IPS DF 4.7 (cell line): ENCODE data around the gene MAGEA8.
"Not testable (repeated sequence)": the region's sequence is repeated elsewhere in the genome, so short reads cannot be mapped to it uniquely, and the experiment has no call there.

Experiments
- DNase-seq: peaks from one replicate; pipeline ENCODE4 v3.0.0-alpha.2; 2013; ENCODE audit warnings: low spot score; ENCODE audit errors: extremely low read depth

The MAGEA8 gene, protein sequence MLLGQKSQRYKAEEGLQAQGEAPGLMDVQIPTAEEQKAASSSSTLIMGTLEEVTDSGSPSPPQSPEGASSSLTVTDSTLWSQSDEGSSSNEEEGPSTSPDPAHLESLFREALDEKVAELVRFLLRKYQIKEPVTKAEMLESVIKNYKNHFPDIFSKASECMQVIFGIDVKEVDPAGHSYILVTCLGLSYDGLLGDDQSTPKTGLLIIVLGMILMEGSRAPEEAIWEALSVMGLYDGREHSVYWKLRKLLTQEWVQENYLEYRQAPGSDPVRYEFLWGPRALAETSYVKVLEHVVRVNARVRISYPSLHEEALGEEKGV

DNA sequence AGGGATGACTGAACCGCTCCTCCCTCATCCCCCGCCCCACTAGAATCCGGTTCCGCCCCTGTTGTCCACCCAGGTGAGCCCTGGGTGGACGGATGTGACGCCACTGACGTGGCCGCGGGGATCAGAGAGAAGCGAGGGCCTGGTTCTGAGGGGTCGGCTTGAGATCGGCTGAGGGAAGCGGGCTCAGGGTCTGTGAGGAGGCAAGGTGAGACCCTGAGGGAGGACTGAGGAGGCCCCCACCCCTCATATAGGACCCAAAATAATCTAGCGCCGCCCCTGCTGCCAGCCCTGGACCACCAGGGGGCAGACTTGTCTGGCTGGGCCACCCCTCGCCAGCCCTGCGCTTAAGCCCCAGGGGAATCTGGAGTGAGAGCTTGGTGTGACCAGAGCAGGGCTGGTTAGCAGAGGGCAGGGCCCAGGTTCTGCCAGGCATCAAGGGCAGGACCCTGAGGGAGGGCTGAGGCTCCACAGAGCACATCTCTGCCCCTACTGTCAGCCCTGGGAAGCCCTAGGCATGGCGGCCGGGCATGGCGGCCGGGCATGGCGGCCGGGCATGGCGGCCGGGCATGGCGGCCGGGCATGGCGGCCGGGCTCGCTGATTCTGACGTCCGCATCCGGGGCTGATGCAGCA, at the start of gene MAGEA8:
Gene MAGEA8, plus strand, starts transcription at position 103 of the 631 bp plus-strand sequence. CDS start 3,090 bp downstream, outside the sequence.
- DNase-seq: no peak

DNA sequence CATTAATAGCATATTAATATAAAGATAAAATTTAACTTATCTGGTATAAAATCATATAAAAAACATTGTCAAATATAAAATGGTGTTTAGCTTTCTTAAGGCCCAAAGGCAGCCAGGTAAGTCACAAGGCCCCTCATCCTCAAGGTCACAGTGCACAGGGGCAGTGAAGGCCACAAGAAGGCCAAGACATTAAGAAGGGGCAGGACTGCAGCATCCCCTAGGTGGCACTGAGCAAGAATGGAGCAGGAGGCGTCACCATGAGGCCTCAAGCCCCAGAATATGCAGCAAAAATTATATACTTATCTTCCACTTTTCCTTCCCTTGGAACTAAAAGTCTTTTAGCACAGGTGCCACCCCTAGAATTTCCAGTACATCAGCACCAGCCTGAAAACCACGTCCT, 49.5 kb upstream of the MAGEA8 start:
- DNase-seq: no peak

DNA sequence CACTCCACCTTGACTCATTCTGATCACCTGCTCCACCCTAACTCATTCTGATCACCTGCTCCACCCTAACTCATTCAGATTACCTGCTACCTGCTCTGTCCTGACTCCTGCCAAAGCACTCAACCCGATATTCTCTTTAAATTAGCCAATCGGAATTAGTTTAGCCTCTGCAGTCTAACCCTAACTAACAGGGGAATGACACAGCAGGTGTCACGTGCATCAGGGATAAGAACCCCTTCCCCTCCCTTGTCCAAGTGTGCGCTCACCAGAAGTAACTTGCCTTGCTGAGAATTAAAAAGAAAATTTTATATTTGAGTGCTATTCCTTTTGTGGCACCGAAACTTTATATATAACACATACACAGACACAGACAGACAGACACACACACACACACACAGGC, 44.3 kb upstream of the MAGEA8 start:
- not testable (repeated sequence) for DNase-seq

DNA sequence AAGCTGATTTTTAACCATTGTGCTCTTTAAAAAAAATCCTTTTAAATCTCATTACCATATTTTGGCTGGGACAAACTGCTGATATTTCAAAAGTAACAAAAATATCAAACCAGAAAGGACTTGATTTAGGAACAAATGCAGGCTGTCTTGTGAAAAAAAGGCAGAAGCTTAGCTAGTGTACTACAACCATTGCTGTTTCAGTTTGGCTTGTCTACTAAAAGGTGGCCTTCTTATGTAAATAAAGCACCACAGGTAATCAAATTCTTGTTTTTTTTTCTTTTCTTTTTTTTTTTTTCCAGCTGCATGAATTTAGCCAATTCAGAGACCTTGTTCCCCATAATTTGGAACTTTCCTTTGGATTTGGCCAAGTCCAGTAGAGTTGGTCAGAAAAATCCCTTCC, 43.8 kb upstream of the MAGEA8 start:
- no peak for DNase-seq

DNA sequence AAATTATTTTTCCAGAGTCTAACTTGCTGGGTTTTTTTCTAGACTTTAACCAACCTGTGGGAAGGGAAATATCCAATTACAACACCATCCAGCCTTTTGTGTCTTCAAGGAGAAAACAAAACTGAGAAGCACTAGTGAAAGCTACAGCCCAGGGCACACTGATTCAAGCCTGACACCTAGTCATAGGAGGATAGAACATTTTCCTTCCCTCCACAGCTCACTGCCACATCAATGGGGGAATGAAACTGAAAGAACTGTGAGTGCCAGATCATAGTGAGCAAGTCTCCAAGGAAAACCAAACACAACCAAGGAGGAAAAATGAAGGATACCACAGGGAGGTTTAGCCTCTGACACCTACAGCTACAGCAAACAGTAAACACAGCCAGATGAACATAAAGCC, 43.3 kb upstream of the MAGEA8 start:
- DNase-seq: no peak

DNA sequence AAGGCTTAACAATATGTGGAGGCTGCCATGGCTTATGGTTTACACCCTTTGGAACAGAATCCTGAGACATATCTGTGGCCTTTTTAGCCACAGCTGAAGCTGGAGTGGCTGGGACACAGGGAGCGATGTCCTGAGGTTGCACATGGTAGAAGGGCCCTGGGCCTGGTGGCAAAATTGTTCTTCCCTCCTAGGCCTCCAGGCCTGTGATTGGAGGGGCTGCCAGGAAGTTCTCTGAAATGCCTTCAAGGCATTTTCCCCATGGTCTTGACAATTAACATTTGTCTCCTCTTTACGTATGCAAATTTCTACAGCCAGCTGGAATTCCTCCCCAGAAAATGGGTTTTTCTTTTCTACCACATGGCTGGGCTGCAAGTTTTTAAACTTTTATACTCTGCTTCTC, 39.1 kb upstream of the MAGEA8 start:
- no peak for DNase-seq

DNA sequence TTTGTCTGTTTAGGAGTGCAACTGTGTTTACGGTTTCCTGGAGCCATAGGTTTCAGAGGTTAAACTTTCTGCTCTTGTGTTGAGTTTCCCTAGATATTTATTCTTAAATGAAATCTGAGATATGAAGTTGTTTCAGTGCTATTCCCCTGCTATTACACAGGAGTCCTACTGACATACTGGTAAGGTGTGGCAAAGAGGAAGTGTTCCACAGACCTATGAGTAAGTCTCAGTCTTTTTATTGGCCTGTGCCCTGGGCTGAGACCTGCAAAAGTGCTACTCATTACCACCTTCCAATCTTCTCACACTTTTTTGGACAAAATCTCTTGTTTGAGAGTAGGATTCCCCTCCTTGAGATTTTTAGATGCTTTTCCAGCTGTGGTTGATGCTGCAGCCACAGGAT, 35.6 kb upstream of the MAGEA8 start:
- no peak for DNase-seq

DNA sequence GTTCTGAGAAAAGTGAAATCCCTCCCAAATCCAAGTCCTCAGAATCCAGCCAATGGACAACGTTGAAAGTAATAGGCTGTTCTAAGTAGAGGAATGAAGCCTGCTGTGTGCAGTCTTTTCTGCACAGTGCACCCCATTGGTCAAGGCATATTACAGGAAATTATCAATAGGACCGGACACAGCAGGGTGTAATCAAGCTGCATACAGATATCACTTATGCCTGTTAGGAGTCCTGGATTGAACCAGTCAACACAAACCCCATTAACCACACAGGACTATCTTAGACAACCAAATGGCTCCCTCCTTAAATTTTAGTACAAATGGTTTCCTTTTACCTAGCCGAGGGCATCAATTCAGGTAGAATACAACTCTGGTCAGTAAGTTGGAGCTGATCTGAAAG, 34.2 kb upstream of the MAGEA8 start:
- no peak for DNase-seq

DNA sequence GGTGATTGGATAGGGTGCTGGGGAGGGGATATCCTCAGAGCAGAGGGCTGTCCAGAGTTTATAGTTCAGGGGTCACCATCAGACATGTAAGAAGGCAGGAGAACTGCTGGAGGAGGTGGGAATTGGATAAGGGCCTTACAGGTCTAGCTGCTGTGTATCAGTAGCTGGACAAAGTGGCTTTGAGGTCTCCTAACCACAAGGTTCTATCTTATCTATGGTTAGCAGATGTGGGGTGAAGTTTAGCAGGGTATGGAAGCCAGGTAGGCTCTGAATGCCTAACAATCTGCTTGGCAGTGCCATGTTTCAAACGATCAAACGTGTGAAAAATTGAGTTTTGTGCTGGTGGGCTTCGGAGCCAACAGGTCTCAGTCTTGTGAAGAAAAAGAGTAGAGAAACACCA, 32.1 kb upstream of the MAGEA8 start:
- DNase-seq: no peak

DNA sequence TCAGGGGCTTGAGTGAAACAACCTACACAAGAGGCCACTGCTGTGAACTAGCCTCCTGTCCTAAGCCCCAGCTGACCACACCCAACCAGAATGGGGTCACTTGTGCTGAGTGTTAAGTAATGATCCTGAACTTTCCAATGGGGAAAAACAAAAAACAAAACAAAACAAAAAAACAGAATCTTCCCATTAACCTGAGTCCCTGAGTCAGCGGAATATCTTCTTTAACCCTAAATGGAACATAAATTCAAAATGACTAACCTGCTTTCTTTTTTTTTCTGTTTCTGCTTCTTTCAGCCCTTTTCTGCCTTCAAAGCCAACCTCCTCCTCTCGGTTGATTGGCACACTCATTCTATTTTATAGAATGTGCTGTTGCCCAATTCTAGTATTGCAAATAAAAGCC, 31.2 kb upstream of the MAGEA8 start:
- DNase-seq: no peak

DNA sequence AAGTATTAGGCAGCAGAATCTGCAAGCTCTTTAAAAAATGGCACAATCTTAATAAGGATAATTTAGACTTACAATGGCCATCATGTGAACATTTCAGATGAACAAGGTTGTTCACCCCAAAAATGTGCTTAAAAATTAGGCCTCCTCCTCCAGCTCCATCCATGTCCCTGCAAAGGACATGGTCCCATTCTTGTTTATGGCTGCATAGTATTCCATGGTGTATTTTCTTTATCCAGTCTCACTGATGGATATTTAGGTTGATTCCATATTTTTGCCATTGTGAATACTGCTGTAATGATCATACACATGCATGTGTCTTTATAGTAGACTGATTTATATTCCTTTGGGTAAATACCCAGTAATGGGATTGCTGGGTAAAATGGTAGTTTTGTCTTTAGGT, 29.1 kb upstream of the MAGEA8 start:
- DNase-seq: no peak

DNA sequence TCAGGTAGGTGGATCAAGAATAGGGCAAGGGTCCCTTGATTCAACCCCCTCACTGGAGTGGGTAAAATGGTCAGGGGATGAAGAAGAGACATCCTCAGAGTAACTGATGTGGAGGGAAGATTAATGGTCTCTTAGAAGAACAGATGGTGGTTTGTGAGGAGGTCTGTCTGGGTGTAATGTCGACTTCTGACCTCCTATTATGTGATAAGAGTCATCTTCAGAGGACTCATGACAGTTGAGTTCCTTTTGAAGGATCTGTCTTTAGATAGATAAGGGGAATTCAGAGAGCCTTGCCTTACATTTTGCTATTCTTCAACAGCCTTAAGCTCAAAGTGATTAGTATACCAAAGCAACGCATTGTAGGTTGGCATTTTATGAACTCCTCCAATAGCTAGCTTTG, 27.1 kb upstream of the MAGEA8 start:
- no peak for DNase-seq

DNA sequence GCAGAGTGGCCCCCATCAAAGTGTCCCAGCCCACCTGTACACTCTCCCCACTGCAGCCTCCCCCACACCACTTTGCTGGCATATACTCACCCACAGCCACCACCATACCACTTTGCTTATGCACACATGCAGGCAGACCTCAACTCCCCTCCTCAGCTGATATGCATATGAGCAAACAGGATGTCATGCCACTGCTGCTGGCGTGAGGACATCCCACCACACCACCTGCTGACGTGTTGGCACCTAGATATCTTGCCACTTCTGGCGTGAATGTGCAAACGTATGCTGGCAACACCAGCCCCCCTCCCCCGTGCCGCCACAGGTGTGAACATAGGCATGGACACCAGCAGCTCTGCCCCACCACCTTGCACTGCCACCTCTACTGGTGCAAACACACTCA, 22.4 kb upstream of the MAGEA8 start:
- DNase-seq: no peak

DNA sequence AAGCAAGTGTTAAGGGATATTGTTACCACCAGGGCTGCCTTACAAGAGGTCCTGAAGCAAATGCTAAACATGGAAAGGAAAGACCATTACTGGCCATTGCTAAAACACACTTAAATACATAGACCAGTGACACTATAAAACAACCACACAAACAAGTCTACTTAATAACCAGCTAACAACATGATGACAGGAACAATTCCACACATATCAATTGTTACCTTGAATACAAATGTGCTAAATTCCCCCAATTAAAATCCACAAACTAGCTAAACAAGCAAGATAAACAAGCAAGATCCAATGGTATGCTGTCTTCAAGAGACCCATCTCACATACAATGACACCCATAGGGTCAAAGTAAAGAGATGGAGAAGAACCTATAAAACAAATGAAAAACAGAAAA, 20.5 kb upstream of the MAGEA8 start:
- no peak for DNase-seq

DNA sequence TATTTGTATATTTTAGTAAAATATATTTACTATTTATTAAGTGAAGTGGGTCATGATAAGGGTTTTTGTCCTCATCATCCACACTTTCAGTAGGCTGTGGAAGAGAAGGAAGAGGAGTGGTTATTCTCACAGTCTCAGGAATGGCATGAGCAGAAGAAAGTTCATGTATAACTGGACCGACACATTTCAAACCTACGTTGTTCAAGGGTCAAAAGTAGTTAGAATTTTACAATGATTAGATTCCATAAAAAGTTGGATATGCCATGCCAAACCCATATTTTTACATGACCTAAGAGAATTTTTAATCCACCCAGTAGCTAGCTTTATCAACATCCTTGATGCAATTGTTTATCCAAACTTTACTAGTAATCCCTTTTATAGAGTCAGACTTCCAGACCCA, 15.6 kb upstream of the MAGEA8 start:
- DNase-seq: no peak

DNA sequence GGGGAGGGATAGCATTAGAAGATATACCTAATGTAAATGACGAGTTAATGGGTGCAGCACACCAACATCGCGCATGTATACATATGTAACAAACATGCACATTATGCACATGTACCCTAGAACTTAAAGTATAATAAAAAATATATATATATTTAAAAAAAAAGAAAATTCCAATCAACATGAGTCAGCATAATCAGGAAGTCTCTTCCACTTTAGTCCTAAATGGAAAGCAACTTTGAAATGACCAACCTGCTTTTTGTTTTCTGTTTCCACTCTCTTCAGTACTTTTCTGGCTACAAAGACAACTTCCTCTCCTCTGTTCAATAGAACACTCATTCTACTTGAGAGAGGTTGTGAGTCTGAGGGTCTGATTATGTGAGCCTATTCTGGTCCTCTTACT, 13.5 kb upstream of the MAGEA8 start:
- DNase-seq: no peak

DNA sequence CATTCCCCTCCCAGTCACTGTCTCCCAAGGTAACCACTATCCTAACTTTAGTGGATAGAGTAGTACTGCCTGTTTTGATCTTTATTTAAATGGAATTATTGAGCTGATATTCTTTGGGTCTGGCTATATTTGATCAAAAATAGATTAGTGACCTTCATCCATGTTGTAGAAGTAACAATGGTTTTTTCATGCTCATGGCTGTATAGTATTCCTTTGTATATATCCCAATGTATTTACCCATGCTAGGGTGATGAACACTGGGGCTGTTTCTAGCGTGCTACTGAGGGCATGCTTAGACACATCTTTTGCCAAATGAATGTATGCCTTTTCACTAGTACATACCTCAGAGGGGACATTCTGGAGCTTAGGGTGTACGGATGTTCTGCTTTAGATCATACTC, 10.1 kb upstream of the MAGEA8 start:
- no peak for DNase-seq

DNA sequence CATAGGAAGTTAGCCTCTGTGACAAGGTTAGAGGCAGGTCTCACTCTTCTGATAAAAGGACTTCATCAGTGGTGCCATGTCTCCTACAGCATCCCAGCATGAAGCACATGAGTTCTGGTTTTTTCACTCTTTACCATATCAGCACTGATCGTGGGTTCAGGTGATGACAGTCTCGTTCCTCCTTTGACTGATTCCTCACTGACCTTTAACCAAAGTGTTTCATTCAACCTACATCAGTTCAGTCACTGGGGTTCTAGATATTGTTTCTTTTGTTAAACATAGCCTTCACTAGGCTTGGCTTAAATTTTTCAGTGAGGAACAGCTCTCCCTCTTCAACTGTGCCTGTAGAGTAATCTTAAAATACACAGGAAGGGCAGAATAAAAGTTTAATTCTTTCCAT, 9.6 kb upstream of the MAGEA8 start:
- no peak for DNase-seq

DNA sequence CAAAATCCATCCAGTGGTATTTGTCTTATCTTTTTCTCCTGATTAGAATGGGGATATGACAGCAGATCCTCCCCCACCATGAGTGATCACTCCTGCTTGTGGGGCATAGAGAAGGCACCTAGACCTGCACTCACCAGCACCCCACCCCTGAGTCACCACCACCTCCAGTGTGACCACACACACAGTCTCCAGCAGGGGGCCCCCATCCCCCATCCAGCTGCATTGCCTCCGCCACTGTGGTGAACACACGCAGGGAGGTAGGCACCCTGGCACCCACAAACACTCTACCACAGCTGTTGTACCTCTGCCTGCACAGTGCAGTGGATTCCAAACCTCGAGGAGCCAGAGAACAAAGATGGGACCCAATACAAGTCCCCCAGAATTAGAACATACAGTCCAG, 9.0 kb upstream of the MAGEA8 start:
- DNase-seq: no peak

DNA sequence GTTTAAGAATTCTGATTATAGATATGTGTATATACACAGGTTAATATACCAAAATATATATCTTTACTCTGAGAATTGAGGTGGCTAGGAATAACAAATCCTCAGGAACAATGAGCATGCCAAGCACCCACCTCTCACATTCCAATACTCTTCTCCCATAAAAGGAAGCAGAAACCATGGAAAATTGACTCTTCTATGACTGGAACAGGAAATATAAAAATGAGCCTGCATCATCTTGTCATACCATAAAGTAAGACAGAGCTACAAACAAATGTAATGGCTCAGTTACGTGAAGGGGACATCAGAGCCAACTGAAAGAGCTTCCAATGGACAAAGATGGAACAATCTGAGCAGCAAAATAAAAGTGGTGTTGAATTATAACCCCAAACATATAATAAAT, 3.8 kb upstream of the MAGEA8 start:
- DNase-seq: no peak

DNA sequence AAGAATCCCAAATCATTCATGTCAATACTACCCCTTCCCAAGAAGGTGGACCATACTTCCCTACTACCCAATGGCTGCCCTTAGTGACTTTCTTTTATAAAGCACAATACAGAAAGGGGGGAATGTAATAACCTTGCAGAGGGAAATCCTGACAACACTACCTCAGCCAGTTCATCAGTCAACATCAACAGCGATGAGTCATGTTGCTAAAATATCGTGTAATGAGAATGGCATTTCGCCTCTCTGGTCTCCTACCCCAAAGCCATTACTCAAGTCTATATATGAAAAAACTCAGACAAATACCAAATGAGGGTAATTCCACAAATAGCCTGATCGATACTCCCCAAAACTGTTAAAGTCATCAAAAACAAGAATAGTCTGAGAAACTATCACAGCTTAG, 3.3 kb upstream of the MAGEA8 start:
- DNase-seq: no peak

DNA sequence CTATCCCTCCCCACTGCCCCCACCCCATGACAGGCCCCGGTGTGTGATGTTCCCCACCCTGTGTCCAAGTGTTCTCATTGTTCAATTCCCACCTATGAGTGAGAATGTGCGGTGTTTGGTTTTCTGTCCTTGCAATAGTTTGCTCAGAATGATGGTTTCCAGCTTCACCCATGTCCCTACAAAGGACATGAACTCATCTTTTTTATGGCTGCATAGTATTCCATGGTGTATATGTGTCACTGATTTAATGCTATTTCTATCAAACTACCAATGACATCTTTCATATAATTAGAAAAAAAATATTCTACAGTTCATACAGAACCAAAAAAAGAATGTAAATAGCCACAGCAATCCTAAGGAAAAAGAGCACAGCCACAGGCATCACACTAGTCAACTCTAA, 9.8 kb downstream of the MAGEA8 start:
- not testable (repeated sequence) for DNase-seq

DNA sequence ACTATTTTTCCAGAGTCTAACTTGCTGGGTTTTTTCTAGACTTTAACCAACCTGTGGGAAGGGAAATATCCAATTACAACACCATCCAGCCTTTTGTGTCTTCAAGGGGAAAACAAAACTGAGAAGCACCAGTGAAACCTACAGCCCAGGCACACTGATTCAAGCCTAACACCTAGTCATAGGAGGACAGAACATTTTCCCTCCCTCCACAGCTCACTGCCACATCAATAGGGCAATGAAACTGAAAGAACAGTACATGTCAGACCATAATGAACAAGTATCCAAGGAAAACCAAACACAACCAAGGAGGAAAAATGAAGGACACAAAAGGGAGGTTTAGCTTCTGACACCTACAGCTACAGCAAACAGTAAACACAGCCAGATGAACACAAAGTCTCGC, 17.6 kb downstream of the MAGEA8 start:
- DNase-seq: no peak
